ENCODE measurements around the gene DGKA. TPM values are rescaled to one million over a fixed set of nuclear protein-coding genes. Genes with fewer than 3 reads are reported as not detected.

Gene DGKA
- total RNA-seq, 1 experiment from 2014 or later = 58.3 TPM

- no peaks in the 10 kb centered on the region for H3K4me1 ChIP-seq (ENCODE audit: control insufficient read depth in 1 of 2, insufficient read depth in 2 of 2, low read length in 2 of 2)
- ChIA-PET POLR2A (no interaction called here), RAD21 (ENCODE audit: low non-redundant PET in 1 of 2, low total read pairs in 2 of 2, uncharacterized antibody in 2 of 2, unreplicated experiment in 2 of 2) (no interaction called here), CTCF (no interaction called here)
- H3K36me3 ChIP-seq (ENCODE audit: control insufficient read depth in 1 of 2, insufficient read depth in 2 of 2, low read length in 2 of 2) = no peaks in the 10 kb centered on the region; a peak in 1 of 4 replicates
- no peak overlapping the region for H3K4me3 ChIP-seq (replicated peaks in 1 of 2; ENCODE audit: low read depth in 1 of 2, low read length in 2 of 2)
- DNase-seq (ENCODE audit: low read depth, low spot score) (no peak), ATAC-seq (no peak)
- H3K27me3 ChIP-seq (ENCODE audit: insufficient read depth, low read length) = no peaks in the 10 kb centered on the region
- no peak overlapping the region for H3K27ac ChIP-seq (ENCODE audit: low read depth, low read length)
- TF ChIP-seq POLR2A (IDR thresholded peaks at IDR 0.05; ENCODE audit: borderline replicate concordance, extremely low read depth, insufficient read depth, insufficient read length) (no peak), POLR2AphosphoS5 (IDR thresholded peaks at IDR 0.05; ENCODE audit: low read depth, low read length) (no peak), ZFX (IDR thresholded peaks at IDR 0.05) (no peak), ZNF274 (IDR thresholded peaks at IDR 0.05; ENCODE audit: low read depth, low read length) (no peak), TCF7L2 (IDR thresholded peaks at IDR 0.05; ENCODE audit: borderline replicate concordance, extremely low read depth, insufficient read depth, insufficient read length) (no peak), CBX3 (IDR thresholded peaks at IDR 0.05; ENCODE audit: low read depth) (no peak), SIN3A (IDR thresholded peaks at IDR 0.05; ENCODE audit: low read depth) (no peak), SP1 (IDR thresholded peaks at IDR 0.05; ENCODE audit: low read depth) (no peak), ZBTB33 (IDR thresholded peaks at IDR 0.05; ENCODE audit: extremely low read depth, insufficient replicate concordance, low read length) (no peak), ATF3 (IDR thresholded peaks at IDR 0.05) (no peak), CEBPB (IDR thresholded peaks at IDR 0.05; ENCODE audit: low read depth) (no peak), RAD21 (IDR thresholded peaks at IDR 0.05; ENCODE audit: low read depth) (no peak)
- no peaks in the 10 kb centered on the region for H4K20me1 ChIP-seq (ENCODE audit: insufficient read depth)
- no peak overlapping the region for H2AFZ ChIP-seq (ENCODE audit: low read depth, low read length, poor library complexity, severe bottlenecking)
- H3K9me2 ChIP-seq (ENCODE audit: insufficient read depth) = no peaks in the 10 kb centered on the region
- no peak overlapping the region for H3K9ac ChIP-seq (ENCODE audit: low read length)
- intact Hi-C loops (cut with micrococcal nuclease) = no loop called here
- H3K4me2 ChIP-seq (ENCODE audit: low read length) = no peak overlapping the region
- H3K9me3 ChIP-seq (ENCODE audit: control insufficient read depth in 1 of 2, insufficient read depth in 1 of 2, low read depth in 1 of 2, low read length in 2 of 2) = no peaks in the 10 kb centered on the region
- no peaks in the 10 kb centered on the region for H3K79me2 ChIP-seq (ENCODE audit: insufficient read depth, low read length)
- BruUV-seq (replicated peaks) = no TSS peak
These were observed 24.9 kb upstream of the DGKA start for GRCh38 chr12:55906056-55906455.
